NK-92 treated with Interleukin-12 subunit alpha and Interleukin-12 subunit beta, amount 100 ng/mL, for 24 hours (cell line): ENCODE data around the gene ADCYAP1.
"Not testable (repeated sequence)": the region's sequence is repeated elsewhere in the genome, so short reads cannot be mapped to it uniquely, and the experiment has no call there.

Experiments
- DNase-seq: peaks from one replicate; lab custom pipeline; 2025; lab: John Stamatoyannopoulos, UW

The ADCYAP1 gene

DNA sequence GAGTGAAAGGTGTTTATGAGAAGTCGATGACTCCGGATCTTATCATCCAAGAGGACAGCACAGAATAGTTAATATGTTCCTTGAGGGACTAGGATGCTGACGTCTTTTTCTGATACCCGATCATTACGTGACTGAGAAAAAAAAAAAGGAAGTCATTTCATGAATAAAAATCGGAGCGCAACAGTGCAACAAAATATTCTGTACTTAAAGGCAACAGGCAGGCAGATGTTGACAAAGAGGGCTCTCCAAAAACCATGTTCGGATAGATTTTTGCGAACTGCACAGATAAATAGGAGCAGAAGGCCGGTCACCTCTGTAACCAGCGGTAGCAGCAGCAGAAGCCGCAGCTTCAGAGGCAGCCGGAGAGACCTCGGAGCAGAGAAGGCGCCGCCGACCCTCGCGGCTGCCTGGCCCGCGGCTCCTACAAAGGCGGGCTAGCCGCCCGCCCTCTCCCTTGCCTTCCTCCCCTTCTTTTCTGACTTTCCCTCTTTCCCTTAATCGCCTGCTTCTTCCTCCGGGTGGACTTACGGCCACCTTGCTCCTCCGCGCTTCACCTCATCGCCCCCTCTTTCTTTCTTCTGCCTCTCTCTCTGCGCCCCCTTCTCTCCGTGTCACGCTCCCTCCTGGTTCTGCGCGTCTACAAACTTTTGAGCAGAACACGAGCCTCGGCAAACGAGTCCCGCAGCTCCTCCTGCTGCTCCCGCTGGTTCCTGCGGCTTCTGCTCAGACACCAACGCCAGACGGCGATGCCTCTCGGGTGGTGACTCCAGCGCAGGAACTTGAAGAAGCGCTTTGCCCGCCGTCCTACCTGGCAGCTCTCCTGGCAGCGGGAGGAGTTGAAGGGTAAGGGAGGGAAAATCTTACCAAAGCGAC lies at the start of gene ADCYAP1:
Gene ADCYAP1, plus strand, starts transcription at position 654 of the 873 bp plus-strand sequence. CDS start 516 bp downstream, outside the sequence.
- DNase-seq, result no peak

DNA sequence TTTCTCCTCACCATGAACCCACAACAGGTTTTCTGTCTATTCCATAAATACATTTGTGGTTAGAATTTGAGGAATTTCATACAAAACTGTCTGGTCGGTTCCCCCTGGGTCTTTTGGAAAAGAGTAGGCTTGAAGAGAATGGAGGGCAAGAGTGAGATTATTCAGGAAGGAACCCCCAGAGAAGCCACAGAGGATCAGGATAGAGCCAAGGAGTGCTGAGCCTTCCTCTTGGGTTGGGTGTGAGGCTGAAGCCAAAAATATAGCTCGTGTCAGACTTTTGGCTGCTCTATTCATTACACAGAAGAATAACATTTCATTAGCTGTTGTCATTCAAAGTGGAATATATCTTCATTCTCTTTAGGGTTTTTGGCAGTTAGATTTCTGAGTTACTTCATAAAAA lies 46.7 kb upstream of the ADCYAP1 start:
- DNase-seq, result no peak

DNA sequence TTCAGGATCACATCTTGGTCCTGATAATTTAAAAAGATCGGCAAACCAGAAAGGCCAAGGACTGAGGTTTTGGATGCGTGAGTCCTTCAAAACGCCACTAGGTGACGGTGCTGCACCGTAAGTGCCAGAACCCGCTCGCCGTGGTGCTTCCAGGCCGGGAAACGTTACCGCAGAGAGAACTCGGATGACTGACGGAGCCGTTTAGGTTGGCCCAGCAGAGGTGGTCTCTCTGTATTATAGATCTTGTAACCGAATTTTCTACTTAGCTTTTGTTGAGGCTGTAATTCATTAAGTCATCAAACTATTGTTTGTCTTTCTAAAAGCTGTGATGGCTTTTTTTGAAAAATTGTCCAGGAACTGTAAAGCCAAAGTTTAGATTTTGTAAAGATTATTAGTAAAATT lies 39.8 kb upstream of the ADCYAP1 start:
- peak; percentile 6 for DNase-seq

DNA sequence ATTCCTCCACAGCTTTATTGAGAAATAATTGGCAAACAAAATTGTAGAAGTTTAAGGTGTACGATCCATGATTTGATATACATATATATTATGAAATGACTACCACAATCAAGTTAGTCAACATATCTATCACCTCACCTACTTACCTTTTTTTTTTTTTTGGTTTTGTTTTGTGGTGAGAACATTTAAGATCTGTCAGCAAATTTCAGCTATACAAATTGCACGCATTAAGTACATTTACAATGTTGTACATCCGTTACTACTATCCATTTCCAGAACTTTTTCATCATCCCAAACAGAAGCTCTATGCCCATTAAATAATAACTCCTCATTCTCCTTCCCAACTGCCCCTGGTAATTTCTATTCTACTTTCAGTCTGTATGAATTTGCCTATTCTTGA lies 37.4 kb upstream of the ADCYAP1 start:
- no peak for DNase-seq

DNA sequence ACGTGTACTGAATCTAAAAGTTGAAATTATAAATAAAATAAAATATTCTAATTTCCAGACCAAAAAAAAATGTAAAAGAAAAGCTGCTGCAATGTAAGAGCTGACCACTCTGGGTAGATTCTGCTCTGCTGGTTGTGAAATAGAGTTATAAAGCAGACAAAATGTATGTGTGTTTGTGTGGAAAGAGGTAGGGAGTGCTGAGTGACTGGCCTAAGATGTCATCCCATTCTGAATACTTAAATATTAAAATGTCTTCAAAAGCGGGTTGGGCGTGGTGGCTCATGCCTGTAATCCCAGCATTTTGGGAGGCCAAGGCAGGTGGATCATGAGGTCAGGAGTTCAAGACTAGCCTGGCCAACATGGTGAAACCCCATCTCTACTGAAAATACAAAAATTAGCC lies 31.2 kb upstream of the ADCYAP1 start:
- not testable (repeated sequence) for DNase-seq

DNA sequence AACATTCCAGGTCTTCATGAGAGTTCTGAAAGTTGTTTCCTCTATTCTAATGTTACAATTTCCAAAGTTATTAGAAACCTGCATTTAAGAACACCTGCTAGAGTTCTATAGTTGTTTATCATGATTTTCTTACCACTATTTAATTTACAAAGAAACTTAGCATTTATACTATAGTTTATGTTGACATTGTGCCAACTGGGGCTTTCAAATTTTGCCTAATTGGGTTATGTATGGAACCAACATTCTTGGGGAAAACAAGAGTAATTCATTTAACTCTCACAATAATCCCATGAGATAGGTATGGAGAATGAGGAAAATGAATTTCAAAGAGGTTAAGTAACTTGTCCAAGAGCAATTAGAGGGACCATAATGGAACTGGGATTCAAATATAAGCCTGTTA lies 28.8 kb upstream of the ADCYAP1 start:
- DNase-seq, result no peak

DNA sequence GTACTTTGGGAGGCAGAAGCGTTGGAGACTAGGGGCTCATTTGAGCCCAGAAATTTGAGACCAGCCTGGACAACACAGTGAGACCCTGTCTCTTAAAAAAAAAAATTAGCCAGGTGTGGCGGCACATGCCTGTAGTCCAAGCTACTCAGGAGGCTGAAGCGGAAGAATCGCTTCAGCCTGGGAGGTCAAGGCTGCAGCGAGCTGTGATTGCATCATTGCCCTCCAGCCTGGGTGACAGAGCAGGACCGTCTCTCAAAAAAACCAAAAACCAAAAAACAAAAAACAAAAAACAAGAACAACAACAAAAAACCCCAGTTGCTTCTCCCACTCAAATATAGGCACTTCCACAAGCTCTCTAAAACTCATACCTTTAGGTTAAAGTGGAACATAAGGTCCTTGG lies 27.4 kb upstream of the ADCYAP1 start:
- no peak for DNase-seq

DNA sequence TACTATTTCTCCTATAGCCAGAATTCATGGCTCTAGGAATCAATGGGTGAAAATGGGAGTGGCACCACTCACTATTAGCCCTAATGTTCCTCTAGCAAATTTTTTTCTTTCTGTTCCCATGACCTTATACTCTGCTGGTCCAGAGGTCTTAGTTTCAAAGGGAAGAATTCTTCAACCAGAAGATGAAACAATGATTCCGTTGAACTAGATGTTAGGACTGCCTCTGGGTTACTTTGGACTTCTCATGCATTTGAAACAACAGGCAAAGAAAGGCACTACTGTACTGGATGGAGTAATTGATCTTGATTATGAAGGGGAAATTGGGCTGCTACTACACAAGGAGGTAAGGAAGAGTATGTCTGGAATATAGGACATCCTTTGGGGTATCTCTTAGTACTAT lies 18.6 kb upstream of the ADCYAP1 start:
- DNase-seq, result no peak

DNA sequence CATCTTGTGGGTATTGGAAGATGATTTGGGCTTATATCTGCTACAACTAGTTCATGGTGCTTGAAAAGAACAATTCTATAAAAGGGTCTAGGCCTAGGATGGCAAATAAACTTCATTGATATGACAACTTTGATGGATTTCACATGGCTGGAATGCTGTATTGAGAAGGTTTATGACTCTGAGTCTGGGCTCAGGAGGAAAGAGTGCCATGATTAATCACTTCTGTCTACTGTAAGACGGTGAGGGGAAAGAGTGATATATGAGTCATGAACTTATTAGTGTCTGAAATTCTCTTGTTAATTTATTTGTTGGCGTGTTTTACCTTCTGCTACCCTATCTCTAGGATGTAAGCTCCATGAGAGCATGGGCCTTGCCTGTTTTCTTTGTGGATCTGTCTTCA lies 17.0 kb upstream of the ADCYAP1 start:
- no peak for DNase-seq

DNA sequence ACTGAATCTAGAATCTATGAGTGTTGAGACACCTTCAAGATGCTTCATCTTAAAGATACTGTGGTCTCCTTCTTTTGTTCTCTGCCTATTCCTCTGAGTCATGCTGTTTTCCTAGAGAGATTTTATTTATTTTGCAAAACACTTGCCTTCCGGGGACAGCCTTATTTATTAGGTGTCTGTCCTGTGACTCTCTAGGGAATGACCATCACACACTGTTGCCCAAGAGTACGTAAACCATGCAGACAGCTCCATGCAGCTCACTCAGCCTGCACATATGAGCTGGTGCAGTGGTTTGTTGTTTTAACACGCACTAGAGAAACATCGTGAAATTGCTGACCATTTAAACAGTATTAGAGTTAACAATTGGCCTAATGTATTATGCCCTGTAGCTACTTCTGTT lies 12.4 kb upstream of the ADCYAP1 start:
- DNase-seq, result no peak

DNA sequence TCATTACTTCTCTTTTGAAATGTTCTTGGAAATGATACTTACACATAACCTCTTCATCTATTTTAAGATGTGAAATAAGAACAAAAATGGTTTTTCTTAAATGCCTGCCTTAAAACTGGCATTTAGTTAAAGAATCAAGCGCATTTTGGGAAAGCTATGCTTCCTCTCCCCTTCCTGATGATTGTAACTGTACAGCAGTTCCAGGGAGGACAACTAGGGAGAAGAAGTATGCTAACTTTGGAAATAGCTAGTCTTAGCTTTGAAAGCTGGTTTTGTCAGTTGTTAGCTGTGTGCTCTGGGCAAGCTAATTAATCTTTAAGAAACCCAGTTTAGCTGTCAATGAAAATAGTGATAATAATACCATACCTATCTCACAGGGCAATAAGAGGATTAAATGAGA lies 8.4 kb upstream of the ADCYAP1 start:
- no peak for DNase-seq

DNA sequence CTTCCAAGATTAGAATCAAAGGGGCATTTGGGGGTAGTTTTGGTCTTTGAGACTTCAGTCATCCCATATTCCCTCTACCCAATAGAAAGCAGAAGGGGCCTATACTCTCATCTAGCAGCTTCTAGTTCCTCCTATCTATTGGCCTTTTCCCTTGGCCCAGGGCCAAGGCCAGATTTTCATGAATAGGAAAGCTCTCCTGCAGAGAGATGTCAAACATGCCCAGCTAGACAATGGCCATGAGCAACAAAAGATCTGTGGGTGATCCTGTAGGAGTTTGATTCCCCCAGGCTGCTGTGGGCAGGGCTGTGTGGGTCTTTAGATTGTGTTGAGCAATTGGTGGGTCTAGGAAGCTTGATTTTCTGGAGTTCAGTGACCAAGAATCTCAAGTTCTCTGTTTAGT lies 2.9 kb upstream of the ADCYAP1 start:
- DNase-seq, result no peak

DNA sequence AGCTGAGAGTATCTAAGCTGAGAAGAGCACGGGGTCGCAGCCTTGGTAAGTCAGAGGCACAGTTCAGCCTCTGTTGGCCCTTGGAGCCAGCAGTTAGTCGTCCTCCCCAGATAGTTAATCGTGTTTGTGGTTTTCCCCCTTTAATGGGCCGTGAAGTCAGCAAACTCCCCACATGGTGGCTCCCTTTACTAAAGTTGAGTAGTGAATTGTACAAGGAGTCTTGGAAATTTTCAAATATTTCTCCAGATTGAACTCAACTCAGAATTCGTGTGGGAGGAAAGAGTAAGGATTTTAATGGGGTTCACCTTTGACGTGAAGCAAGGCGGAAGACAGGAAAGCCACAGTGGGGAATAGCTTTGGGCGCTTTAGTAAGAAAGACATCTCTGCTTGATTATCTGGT lies 2.4 kb upstream of the ADCYAP1 start:
- no peak for DNase-seq

DNA sequence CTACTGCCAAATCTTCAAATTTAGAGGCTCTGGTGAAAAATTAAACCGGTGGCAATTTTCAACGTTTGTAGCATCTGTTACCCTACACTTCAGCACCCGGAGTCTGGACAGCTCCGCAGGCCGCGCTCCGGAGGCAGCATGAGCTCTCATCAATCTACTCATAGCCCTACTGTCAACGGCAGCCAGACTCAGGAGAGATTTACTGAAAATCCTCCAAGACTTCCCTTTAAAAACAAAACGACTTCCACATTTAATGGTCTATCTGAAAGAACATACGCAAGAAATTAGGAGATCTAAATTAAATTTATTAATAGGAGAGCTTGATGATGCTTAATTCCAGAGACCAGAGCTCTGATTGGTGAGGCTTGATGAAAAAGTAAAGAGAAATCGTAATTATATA lies 970 bp upstream of the ADCYAP1 start:
- no peak for DNase-seq

DNA sequence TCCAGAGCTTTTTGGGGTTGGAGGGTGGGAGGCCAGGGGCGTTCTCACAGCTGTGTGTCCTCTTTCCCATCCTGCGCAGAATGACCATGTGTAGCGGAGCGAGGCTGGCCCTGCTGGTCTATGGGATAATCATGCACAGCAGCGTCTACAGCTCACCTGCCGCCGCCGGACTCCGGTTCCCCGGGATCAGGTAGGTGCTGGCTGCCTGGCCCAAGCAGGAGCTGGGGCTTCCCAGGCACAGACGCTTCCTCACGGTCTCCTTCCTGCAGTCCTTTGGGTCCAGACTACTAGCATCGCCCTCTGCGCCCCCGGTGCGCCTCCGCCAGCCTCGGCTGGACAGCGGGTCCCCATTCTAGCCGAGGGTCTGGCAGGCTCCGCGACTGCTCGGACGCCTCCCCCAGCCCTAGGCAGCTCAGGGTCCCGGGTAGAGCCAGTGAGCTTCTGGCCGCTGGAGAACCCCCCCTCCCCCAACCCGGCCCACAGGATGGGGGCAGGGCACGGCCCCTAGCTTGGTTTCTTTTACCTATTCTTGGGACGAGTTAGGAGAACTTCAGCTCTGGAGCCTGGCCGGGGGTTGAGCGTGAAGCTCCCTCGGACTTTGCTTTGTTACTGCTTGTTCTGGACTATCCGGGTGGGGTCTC lies 756 bp downstream of the ADCYAP1 start:
- no peak for DNase-seq

DNA sequence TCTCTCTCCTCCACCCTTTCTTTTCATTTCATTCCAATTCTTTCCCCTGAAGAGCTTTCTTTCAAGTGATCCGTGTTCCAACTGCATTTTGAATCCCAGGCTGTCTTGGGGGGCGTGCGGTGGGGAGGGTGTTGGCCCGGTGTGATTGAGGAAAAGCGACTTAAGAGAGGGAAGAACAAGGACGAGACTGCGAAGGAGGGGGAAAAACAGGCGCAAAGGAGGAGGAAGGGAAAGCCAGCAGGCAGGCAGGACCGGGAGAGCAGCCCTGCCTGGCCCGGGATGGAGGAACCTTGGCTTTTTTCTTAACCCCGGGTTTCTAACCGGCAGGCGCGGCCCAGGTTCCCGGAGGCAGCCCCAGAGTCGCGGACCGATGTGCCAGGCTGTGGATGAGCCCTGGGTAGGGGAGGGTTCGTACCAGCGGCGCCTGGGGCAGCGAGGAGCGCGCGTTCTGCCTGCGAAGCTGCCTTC lies 1.3 kb downstream of the ADCYAP1 start:
- no peak for DNase-seq

DNA sequence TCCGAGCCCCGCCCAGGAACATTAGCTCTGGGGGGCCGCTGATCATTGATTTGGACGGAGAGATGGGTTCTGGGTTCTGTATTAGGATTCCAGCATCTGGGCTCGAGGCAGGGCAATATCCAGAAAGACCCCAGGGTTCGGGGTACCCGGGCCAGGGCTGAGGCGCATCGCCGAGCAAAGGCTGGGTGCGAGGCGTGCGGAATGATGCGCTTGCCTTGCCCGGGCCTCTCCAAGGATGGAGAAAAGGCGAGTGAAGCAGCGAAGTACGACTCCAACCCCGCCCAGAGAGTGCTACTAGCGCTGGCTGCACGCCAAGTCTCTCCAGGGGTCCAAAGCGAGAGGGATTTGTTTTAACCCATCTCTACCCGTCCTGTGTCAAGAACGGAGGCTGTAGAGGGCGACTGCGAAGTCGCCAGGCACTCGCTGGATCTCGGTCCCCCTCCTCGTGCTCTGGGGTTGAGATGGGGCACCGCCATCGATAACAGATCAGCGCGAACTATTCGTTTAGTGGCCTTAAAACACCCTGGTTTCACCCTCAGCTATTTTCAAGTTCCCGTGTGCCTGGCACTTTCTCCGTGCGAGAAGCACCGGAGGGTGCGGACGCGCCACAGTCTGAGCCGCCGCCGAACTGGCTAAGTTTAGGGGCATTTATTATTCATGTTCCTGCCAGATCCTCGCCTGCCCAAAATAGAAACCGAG lies 1.9 kb downstream of the ADCYAP1 start:
- no peak for DNase-seq

DNA sequence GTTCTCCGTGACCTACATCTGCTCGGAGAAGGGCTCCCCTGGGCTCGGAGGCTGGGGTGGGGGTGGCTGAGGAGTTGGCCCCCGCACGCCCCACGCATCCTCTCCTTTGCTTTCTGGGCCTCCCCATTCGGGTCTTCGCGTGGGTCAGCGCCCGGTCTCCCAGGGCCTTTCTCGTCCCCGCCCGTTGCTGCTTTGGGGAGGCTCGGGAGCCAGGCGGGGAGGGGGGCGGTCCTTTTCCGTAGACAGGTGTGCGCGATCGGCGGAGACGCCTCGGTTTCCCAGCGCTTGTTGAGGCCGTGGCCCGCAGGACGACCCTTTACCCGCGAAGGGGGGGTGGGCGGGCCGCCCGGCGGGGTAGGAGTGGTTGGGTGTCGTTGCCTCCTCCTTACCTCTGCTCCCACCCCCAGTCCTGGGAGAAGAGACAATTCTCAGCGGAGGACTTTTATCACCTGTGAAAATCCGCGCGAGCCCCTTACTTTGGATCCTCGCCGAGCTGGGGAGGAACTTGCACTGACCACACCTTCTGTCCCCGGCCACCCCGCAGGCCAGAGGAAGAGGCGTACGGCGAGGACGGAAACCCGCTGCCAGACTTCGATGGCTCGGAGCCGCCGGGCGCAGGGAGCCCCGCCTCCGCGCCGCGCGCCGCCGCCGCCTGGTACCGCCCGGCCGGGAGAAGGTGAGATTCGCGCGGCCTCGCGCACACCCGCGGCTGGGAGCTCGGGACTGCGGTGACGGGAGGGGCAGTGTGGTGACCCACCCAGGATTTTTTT lies 2.6 kb downstream of the ADCYAP1 start:
- no peak for DNase-seq

DNA sequence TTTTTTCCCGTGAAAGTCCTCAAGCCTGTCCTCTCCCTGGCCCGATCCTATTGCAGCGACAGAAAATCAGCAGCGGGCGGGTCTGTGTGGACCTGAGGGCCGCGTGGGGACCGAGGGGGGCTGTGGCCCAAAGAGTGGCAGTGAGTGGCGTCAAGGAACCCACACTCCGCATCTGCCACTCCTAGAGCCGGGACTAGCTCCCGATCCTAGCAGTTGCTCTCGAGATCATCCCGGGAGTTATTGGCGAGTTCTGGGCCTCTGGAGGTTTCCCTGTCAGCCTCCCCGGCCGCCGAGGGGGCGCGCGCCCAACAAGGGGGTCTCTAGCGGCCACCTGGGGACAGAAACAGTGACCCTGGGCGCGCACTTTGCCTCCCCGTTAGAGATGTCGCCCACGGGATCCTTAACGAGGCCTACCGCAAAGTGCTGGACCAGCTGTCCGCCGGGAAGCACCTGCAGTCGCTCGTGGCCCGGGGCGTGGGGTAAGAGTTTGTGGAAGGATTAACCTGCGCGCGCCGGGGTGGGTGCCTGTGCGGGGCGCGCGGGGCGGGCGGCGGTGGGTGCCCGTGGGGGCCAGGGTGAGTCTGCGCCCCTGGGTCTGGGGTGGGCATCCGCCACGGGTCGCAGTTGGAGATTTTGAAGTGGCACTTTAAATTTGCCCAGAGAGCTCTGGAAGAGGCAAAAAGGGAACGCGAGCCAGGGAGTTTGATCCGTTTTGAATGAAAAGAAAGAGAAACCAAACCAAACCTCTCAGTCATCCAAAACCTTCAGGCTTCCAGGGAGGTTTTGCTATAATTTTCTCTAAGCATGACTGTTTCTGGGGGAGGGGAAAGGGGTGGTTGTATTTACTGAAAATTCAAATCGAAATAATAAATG lies 3.5 kb downstream of the ADCYAP1 start:
- DNase-seq, result no peak

DNA sequence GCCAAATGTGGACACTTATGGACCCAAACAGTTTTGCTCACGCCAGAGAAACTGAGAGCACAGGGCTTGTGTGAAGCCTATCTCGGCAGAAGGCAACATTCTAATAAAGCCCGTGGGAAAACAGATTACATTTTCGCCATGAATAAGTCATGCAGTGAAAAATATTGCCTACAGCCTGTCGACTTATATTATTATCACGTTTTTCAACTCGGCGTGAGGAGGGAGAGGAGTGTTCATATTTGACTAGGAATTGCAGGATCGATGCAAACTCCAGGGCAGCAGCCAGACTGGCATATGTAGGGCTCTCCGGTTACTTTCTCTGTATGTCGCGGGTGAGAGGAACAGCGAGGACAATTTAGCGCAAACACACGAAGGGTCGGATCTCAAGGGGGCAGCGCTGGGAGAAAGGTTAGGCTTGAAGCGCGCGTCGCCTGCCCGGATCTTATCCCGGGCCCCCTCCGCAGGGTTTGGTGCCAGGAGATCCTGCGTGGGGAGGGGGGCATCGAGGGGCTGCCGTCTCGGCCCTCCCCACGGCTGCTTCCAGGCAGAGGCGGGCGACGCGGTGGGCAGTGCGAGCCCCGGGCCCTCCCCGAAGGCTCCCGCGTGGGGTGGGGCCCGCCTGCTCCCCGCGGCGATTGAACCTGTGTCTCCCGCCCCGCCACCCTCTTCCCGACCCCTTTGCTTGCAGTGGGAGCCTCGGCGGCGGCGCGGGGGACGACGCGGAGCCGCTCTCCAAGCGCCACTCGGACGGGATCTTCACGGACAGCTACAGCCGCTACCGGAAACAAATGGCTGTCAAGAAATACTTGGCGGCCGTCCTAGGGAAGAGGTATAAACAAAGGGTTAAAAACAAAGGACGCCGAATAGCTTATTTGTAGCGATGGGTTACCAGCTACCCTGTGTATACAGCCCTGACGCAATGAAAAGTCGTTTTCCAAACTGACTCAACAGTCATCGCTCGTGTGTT lies 4.4 kb downstream of the ADCYAP1 start:
- DNase-seq, result no peak
